HEK293T (cell line): Measurements from ENCODE around the gene NAPG.
"Not testable (repeated sequence)": the region's sequence is repeated elsewhere in the genome, so short reads cannot be mapped to it uniquely, and the experiment has no call there.

Source experiments
- BHLHE40 ChIP-seq: fragments of 450-650 bp; IDR thresholded peaks from 2 replicates; pipeline ENCODE4 v1.6.1; 2016; ENCODE audit warnings: mild to moderate bottlenecking, moderate library complexity, borderline replicate concordance
- FOXA1 ChIP-seq: fragments of 450-650 bp; IDR thresholded peaks from 2 replicates; pipeline ENCODE4 v1.6.1; 2016; ENCODE audit warnings: mild to moderate bottlenecking
- FOXM1 ChIP-seq: fragments of 450-650 bp; IDR thresholded peaks from 2 replicates; pipeline ENCODE4 v1.6.1; 2017; ENCODE audit warnings: mild to moderate bottlenecking, borderline replicate concordance

DNA sequence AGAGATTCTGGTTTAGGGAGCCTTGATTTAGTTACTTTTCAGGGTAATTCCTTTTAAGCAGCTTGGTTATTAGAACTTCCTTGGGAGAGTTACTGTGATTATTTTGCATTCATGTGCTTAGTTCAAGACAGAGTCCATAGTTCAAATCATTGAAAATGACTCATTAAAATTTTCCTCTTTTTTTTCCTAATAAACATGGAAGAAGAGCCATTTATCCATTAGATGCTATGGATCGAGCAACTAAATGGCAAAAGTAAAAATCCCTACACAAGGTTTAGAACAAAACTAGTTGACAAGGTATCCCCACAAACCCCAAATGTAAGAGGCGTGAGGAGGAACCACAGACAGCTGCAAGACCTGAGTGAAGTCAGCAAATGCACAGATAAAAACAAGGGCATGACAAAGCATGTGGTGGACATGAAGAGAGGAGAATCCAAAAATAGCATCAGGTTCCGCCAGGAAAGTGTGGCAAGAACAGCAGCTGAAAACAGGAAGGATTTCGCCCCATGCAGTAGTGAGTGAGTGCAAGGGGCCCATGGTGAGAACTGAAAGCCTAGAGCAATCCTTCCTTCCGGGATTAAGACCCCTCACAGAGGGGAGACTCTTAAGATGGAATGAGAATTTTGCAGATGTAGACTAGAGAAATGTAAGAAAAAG is 67.7 kb downstream of the NAPG start:
- TF ChIP-seq FOXM1, BHLHE40, FOXA1: not testable (repeated sequence)
